NCI-H226 (cell line): ENCODE measurements around the gene CFAP61.

Experiments
- DNase-seq: peaks from one replicate; pipeline ENCODE4 v3.0.0-alpha.2; 2015

Gene CFAP61

DNA sequence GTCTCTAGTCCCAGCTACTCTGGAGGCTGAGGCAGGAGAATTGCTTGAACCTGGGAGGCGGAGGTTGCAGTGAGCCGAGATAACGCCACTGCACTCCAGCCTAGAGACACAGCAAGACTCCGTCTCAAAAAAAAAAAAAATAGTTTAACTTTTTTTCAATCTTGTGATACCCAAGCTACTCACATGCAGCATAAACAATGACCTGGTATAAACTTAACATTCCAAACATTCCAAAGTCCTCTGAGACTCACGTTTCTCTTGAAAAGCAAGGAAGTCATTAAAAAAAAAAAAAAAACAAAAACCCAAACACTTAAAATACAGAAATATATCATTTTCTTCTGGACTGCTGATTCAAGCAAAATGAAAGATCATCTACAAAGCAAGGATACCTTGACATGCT, 14.4 kb upstream of the CFAP61 start:
- no peak for DNase-seq

DNA sequence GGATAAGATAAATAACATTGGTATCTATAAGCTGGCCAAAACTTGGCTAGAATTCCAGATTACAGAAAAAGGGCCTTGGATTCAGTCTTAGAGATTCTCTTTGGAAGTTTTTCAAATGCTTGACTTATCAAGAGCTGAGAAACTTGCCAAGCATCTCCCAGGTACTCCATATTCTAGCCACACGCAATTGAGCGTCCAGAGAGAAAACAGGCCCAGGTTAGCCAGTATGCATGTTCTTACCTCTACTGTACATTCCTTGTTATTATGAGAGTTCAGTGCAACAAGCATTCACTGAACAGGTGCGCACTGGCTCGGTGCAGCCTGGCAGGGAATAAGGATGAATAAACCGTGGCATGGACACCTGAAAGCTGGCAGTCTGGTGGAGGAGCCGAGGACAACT, 13.7 kb upstream of the CFAP61 start:
- no peak for DNase-seq

DNA sequence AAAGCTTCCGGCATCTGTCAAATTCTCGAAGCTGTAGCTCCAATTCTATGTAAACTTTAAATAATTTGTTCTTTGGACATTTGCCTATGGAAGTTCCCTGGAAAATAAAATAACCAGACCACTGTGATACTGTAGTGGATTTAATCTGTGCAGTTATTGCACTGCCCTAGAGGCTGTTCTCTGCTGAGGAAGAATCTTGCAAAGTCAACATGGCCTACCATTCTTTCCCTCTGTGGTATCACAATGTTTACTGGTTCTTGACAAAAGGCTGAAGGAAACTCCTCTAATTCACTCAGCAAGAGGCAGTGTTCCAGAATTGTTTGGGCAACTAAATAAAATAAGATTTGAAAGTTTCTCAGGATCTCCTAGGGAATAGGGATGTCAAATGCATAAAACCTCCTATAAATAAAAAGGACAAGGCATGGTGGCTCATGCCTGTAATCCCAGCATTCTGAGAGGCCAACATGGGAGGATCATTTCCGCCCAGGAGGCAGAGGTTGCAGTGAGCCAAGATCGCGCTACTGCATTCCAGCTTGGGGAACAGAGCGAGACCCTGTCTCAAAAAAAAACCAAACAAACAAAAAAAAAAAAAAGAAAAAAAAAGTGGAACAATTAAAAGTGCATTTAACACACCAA, 12.5 kb upstream of the CFAP61 start:
- no peak for DNase-seq

DNA sequence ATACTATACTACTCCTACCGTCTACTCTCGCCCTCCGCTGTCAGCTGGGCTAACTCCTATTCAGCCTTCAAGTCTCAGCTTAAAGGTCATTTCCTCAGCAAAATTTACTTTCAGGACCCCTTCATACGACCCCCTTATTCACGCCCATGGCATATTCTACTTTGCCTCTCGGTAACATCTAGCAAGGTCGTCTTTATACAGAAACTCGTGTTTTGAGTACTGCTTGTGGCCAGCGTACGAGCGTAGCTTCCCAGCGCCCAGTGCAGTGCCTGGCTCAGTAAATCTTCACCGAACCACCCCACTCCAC, 612 bp upstream of the CFAP61 start:
- DNase-seq, result no peak

DNA sequence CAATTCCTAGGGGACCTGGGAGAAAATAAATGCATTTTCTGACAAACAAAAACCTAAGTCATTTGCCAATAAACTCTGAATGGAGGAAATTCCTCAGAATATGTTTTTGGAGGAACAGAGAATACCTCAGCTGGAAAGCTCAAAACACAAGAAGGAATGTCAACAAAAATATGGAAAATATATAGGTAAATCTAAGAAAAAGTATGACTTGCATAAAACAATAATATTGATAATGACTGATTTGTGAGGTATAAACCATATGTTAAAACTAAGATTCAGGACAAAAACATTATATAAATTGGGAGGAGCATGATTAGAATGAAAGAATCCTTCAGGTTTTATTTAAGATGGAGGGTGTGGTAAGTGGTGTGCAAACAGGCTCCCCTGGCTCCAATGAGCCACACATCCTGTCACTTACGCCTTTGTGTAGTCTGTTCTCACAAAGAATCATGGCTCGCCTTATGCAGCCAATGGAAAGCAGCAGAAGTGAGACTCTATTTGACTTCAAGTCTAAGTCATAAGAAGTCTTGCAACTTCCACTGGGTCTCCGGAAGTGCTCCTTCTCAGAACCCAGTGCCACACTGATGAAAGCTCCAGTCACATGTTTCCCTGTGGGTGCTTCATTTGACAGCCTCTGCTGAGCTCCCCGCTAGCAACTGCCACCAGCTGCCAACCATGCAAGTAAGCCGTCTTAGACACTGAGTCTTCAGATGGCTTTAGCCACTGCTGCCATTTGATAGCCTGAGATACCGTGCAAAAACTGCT, 8.1 kb downstream of the CFAP61 start:
- DNase-seq, result no peak

DNA sequence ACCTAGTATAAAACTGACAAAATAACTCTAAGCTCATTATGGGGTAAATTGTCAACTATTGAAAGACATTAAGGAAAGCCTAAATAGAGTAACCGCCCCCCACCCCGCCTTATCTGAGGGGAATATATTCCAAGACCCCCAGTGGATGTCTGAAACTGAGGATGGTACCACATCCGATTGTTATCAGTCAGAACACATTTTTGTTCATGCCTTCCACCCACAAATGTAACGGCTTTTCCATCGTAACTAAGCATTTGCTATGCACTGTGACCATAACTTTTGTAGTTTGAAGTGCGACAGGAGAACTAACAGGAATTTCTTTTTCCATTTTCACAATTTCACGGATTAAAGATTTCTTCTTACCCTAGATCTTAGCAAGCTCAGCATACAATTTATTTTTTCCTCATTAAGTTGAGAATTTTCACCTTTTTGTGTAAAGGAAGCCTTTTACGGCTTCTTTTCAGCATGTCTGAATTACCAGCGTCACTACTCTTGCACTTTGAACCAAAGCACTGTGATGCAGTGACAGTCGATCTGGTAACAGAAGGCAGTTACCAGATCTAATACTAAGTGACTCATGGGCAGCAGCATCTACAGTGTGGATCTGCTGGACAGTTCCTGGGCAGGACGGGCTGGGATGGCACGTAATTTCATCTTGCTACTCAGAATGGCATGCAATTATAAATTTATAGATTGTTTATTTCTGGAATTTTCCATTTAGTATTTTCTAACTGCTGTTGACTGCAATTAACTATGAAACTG, 11.8 kb downstream of the CFAP61 start:
- DNase-seq, result no peak

DNA sequence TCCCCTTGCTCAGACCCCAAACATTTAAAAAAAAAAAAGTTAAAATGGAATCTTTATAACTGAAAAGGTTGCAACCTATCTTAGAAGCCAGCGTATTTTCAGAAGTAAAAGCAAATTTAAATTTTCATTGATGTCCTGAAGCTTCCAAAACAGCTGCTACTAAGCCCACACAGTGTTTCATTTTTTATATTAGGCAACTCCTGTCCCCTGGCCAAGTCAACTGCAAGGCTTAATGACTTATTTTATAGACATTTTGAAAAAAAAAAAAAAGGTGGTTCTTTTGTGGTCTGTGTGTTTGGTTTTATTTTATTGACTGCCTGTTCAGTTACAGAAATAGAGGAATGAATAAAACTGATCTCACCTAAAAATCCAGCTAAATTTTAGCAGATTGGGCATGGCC, 13.0 kb downstream of the CFAP61 start:
- no peak for DNase-seq

DNA sequence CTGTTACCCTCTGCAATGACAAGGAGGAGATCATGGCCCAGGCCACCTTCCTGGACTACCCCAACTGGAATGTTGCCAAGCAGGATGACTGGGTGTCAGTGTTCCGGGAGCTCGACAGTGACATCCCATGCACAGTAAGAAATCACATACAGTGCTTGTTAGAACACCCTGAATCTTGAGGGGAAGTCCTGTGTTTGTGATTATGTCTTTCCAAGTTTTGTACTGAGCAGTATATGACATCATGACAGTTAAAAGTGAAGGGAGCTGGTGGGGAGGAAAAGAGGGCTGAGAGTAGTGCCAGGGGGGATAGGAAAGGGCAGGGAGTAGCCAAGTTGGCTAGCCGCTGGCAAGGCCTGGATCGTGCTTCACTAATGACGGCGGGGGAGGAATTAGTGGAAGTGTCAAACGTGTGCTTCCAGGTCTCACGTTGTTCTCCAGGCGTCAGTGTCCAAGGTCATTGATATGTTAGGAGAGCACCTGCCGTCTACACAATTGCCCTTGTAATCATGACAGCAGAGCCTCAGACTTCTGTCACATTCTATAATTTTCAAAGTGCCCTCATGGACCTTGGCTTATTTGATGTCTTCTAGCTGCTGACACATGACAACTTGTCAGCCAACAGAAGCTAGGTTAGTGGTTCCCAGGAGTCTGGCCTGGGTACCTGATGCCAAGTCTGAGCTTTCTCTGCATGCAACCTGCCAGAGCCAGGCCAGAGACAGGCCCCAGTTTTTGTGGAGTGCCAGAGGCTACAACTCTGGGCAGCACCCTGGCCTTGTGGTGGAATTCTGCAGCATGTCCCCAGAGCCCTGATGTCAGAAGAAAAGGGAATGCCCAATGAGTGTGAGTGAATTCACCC, 18.8 kb downstream of the CFAP61 start:
- DNase-seq, result no peak

DNA sequence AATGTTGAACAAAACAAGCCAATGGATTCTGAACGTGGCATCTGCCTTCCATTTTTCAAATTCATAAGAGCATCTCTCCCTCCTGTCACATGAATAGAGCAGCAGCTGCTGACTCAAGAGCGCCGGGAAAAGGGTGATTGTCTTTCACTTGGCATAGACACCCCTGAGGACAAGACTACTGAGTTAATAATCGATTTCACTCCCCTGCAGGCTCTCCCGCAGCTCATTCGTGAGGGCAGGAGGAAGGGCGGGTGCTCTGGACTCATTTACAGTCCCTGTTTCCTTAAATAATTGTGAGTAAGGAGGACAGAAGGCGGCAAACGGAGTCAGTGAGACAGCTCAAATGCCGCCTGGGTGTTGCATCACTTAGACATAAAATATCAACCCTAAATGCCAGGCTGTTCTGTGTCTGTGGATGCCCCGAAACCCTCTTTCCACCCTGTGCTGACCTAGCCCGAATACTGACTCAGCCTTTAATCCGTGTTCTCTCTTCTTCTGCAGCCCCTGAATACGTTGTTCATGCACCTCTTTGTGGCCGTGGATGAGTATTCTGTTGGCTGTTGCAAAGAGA, 21.6 kb downstream of the CFAP61 start:
- DNase-seq, result no peak

DNA sequence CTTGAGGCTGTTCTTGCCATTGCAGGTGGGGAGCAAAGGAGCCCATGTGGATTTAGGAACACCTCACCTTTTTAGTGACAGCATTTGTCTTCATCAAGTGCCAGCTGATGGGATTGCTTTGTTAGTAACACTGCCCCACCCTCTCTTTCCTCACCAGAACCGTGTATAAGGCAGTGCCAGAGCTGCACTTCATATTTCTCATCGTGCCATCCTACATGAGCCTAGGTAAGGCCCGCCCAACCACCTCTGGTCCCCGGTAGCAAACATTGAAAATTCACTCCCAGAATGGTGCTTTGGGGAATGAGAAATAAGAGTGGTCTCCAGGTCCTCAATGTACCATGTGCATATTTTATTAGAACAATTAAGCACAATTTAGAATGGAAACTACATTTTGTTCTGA, 22.7 kb downstream of the CFAP61 start:
- no peak for DNase-seq

DNA sequence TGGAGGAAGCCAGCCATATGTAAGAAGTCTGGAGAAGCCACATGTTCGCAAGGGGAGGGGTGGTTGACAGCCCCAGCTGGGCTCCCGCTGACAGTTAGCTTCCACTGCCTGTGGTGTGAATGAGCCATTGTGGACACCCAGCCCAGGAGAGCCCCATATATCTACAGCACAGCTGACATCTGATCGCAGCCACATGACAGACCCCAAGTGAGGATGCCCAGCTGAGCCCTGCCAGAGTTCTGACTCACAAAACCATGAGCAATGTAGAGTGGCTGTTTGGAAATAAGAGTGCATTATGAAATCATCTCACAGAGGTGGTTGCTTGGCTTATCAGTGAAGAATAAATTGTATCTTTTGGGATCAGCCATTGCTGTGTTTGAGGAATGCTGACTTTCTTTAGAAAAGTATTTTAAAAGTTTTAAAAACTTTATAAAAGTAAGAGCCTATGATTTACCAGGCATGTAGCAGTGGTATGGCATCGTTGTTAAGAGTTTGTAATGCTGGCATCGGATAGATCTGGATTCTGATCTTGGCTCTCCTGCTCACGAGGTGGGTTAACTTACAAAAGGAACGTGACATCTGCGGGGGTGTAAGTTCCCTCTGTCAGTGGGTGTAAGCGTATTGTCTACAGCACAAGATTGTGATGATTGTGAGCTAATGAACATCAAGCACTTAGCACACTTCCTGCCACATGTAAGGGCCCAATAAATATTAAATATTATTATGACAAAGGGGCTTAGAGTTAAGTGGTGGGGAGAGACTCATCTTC, 24.1 kb downstream of the CFAP61 start:
- no peak for DNase-seq

DNA sequence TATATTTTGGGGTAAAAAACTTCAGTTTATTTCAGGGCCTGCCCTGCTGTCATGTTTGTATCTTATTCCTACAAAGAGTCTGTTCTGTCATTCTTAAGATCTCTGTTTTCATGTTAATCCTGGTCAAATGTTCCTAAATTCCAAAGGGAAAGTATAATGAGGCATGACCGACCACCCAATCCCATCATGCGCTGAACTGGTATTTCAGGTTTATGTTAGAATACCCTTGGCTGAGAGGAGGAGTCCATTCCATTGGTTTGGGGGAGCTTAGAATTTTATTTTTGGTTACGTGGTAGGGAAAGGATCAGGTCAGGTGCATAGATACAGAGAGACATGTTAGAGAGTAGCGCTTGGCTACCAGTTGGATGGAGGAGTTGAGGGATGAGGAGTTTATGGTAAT, 25.7 kb downstream of the CFAP61 start:
- DNase-seq, result no peak

DNA sequence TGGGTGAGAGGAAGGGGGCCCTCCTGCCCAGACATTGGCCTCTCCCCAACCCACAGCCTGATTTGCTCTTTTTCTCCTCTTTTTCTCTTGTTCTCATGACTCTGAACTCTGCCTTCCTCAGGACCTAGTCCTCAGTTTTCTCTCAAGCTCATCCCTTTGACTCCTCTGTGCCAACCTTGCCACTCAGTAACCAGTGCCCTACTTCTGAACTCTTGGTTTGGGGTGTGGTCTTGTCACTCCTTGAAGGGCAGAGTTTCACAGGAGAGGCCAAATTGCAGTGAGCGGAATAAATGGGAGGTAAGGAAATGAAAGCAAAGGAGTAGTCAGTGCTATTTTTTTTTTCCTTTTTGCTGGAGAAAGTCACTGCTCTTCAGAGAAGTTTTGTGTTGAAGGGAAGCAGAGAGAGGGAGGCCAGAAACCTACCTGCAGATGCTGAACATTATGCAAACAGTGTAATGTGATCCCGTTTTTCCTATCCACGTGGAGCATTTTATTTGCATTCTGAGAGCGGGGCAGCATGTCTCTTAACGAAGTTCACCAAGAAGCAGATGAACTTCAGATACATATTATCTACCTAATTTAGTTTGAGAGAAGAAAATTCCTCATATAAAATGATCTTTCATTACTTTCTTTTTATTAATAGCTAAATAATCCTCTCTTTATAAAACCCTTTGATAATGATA, 26.9 kb downstream of the CFAP61 start:
- no peak for DNase-seq

DNA sequence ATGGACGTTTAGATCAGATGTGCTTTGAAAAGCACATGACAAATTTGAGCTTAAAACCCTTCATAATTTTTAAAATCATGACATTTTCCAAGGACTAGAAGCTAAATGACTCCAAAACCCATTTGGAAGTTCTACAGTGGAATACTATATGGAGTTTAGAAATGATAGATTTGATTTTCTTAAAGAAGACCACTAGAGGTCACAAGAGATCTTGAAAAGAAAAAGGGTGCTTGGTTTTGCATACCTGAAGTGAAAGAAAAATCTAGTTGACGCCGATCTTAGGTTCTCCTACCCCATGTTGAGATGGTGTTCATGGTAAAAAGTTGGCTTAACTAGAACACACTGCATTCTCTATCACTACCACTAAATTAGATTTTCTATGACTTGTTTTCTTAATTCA, 31.5 kb downstream of the CFAP61 start:
- DNase-seq, result no peak

DNA sequence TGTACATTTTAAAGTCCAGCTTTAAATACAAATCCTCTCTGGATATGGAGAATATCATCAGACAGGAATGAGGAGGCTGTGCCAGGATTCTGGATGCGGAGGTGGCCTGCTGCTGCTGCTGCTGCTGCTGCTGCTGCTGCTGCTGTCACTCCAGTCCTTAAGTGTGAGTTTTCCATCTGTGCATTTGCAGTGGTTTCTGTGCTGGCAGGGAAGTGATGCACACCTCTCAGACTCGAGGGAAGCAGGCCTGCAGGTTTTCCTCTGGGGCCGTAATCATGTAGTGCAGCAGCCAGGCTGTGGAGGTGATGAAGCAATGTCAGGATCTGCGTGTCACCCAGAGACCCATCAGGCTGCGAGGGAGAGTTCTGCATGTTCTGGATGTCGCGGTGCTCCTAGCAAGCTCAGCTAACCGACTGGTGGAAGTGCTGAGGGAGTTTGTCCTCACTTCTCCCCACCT, 32.0 kb downstream of the CFAP61 start:
- no peak for DNase-seq

DNA sequence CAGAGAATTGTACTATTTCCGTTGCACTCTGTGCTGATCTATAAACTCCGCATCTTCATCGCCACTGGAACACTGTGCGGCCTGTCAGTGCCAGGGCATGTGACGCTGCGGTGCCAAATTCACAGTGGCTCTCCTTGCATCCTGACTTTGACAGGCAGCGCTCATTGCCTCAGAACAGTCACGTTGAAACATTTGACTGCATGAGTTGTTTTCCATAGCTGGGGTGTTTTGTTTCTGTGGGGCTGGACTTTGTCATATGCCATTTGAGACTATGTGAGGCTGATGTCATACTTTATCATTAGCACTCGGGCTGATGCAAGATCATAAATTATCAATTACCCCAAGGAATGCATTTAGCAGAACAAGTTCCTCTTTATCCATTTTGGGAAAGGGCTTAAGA, 32.7 kb downstream of the CFAP61 start:
- DNase-seq, result no peak

DNA sequence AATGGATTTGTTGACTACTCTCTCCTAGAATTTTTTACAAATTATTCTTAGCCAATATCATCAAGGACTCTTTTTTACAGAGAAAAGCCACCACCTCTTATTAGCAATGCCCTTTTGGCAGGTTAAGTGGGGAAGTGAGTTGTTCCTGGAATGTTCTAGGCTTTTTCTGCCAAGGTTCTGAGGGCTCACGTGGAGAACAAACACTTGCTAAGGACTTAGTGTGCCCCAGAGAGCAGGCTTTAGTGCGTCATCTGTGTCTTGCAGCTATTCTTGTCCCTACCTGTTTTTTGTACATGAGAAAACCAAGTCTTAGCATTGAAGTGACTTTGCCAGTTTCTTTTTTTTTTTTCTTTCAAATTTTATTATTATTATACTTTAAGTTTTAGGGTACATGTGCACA, 33.5 kb downstream of the CFAP61 start:
- DNase-seq, result no peak

DNA sequence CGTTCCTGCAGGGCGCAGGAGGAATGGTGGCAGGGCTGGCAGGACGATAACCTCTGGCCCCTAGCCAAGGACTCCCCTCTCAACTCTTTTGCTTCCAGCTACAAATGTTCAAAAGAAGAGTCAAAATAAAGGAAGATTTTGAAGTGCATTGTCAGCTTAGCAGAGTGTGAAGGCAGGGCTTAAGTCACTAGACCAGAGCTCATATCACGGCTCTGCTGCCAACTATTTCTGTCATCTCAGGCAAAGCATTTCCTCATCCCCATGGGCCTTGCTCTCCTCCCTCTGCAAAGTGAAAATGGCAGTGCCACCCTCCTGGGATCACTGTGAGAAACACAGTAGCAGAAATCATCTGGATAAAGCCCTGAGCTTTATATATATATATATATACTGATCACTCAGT, 36.7 kb downstream of the CFAP61 start:
- DNase-seq, result no peak

DNA sequence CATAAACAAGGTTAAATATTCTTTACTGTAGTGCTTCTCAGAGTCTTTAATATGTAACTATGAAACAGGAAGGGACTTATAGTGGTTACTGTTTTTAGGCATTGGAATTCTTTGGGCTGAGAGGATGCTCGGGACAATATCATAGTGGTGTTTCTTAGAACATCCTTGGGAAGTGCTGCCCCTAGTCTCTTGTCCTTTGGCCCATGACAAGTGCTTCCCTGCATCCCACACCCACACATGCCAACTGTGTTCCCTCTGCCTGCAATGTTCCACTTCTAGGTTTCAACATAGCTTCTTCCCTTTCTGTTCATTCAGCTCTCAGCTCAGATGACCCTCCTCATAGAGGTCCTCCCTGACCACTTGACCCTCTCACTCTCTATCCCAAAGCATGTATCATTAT, 37.6 kb downstream of the CFAP61 start:
- DNase-seq, result no peak

DNA sequence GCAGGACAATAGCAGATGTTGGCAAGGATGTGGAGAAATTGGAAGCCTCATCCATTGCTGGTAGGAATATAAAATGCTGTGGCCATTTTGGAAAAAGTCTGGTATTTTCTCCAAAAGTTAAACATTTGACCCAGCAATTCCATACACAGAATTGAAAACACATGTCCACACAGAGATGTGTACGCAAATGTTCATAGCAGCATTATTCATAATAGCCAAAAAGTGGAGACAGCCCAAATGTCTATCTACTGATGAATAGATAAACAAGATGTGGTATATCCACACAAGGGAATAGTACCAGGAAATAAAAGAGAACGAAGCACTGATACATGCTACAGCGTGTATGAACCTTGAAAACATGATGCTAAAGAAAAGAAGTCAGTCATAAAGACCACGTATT, 40.5 kb downstream of the CFAP61 start:
- DNase-seq, result no peak

DNA sequence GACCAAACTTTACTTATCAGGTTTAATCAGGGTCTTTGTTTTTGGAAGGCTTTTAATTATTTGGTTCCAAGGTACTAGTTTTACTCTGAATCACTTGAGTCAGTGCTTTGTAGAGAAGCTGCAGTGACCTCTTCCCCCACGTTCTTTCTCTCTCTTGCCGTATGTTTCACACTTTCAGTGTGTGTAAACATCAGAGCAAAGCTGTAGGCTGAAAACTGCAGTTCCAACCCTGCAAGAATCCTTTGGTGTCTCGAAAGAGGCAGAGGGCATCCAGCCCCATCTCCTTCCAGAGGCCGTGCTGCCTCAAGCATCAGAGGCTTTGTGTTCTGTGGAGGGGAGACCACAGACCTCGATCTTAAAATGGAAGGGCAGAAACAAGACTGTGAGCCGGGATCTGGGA, 42.1 kb downstream of the CFAP61 start:
- no peak for DNase-seq
